GM18526 (cell line): ENCODE results near the gene SCYL1.

Experiments
- POLR2A ChIP-seq: IDR thresholded peaks from 3 replicates; pipeline ENCODE4 v1.6.1; 2011; ENCODE audit not compliant: insufficient read length; ENCODE audit errors: extremely low read depth

SCYL1 gene

GRCh38 chr11:65576867-65577755 lies 52.2 kb downstream of the SCYL1 start:
- no peak for TF ChIP-seq POLR2A

GRCh38 chr11:65577756-65578109 lies 52.9 kb downstream of the SCYL1 start:
- TF ChIP-seq POLR2A: no peak

- TF ChIP-seq POLR2A: no peak
Observed at GRCh38 chr11:65578134-65578533, 53.3 kb downstream of the SCYL1 start.

- TF ChIP-seq POLR2A: no peak
Observed at GRCh38 chr11:65578667-65579066, 53.8 kb downstream of the SCYL1 start.

GRCh38 chr11:65579291-65579690 lies 54.4 kb downstream of the SCYL1 start:
- TF ChIP-seq POLR2A: no peak

- no peak for TF ChIP-seq POLR2A
Observed at GRCh38 chr11:65580031-65580692, 55.3 kb downstream of the SCYL1 start.

- no peak for TF ChIP-seq POLR2A
Observed at GRCh38 chr11:65580756-65581155, 55.9 kb downstream of the SCYL1 start.

- TF ChIP-seq POLR2A: no peak
Observed at GRCh38 chr11:65581928-65582327, 57.0 kb downstream of the SCYL1 start.

GRCh38 chr11:65583589-65583988 lies 58.7 kb downstream of the SCYL1 start:
- no peak for TF ChIP-seq POLR2A

GRCh38 chr11:65584106-65584505 lies 59.2 kb downstream of the SCYL1 start:
- TF ChIP-seq POLR2A: no peak

- no peak for TF ChIP-seq POLR2A
Observed at GRCh38 chr11:65584723-65585171, 59.9 kb downstream of the SCYL1 start.

- no peak for TF ChIP-seq POLR2A
Observed at GRCh38 chr11:65585396-65586246, 60.7 kb downstream of the SCYL1 start.

GRCh38 chr11:65586247-65586630 lies 61.4 kb downstream of the SCYL1 start:
- no peak for TF ChIP-seq POLR2A

GRCh38 chr11:65586676-65587075 lies 61.8 kb downstream of the SCYL1 start:
- no peak for TF ChIP-seq POLR2A
